Hematopoietic multipotent progenitor cell treated with erythropoietin and hydrocortisone succinate and interleukin-3 and kit ligand, for 17 days (in vitro differentiated cells): ENCODE results near the gene OR10A5.
A peak's percentile ranks its signal among the peaks of the same experiment; 100 is the strongest.
"Not testable (repeated sequence)": the region's sequence is repeated elsewhere in the genome, so short reads cannot be mapped to it uniquely, and the experiment has no call there.

ENCODE experiments used
- DNase-seq: peaks from one replicate; pipeline ENCODE4 v3.0.0-alpha.2; 2015; ENCODE audit warnings: low spot score

OR10A5 gene, protein sequence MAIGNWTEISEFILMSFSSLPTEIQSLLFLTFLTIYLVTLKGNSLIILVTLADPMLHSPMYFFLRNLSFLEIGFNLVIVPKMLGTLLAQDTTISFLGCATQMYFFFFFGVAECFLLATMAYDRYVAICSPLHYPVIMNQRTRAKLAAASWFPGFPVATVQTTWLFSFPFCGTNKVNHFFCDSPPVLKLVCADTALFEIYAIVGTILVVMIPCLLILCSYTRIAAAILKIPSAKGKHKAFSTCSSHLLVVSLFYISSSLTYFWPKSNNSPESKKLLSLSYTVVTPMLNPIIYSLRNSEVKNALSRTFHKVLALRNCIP

DNA sequence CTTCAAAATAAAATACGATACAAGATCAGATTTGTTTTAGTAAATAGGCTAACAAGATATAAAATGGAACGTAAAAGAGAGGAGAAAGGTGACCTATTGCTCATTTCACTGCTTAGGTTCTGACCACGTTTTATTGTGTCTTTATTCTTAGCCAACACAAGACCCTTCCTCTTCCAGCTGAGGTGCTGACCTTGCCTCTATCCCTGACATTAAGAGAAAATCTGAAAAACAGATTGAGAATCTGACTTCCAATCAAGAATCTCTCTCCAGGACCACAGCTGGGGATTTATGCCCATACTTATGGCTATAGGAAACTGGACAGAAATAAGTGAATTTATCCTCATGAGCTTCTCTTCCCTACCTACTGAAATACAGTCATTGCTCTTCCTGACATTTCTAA, at the start of gene OR10A5:
OR10A5 (plus strand) TSS at position 301 of the 400 bp plus-strand sequence; CDS start at position 301, 0 bp downstream.
- no peak for DNase-seq

DNA sequence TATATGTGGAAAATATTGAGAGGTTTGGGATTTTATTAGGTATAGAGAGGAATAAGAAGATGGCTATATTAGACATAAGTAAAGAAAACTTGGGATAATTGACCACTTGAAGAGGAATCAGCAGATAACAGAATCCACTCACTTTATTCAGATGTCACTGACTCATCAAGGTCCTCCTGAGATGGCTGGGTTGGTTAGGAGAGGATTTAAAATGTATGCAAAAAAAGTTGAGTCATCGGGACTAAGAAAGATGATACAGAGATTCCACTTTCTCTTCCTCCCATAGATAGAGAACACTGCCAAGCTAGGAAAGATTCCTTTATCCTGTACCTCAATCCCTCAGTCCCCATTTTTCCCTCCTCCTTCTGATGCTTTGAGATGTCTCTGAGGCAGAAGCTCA, 46.1 kb upstream of the OR10A5 start, which contains the start of gene OR6A2:
OR6A2 (minus strand) TSS at position 288 of the 400 bp plus-strand sequence. CDS start 3,981 bp downstream, outside the sequence.
- no peak for DNase-seq

DNA sequence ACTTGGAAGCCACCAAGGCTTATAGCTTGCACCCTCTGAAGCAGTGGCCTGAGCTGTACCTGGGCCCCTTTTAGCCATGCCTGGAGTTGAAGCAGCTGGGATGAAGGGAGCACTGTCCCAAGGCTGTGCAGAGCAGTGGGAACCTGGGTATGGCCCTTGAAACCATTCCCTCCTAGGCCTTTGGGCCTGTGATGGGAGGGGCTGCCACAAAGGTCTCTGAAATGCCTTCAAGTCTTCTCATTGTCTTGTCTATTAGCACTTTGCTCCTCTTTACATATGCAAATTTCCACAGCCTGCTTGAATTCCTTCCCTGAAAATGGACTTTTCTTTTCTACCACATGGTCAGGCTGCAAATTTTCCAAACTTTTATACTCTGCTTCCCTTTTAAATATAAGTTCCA, 44.4 kb upstream of the OR10A5 start:
- DNase-seq: not testable (repeated sequence)

DNA sequence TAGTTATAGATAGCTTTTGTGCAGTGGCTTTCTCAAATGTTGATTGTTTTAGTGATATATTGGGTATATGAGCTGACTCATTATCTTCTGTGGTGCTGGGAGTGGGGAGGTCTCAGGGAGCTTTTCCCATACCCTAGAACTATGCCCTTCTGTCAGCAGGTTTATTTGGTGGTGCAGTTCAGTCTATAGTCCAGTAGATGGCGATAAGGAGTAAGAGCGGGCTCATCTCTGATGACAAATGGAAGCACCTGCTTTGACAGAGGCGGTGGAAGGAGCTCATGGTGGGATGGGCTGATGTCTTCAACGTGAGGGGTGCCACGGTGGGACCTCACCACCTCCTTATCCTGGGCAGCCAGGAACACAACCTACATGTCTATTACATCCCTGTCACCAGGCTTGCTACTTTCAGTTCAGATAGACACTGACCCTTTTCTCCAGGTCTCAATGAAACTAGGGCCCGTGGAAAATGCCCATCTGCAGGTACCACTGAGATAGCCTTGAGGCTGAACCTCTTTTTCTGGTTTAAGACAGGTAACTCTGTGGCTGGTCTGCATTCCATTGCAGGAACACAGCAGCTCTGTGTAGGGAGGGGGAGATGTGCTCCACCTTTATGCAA, 33.0 kb upstream of the OR10A5 start:
- peak; percentile 41 for DNase-seq

DNA sequence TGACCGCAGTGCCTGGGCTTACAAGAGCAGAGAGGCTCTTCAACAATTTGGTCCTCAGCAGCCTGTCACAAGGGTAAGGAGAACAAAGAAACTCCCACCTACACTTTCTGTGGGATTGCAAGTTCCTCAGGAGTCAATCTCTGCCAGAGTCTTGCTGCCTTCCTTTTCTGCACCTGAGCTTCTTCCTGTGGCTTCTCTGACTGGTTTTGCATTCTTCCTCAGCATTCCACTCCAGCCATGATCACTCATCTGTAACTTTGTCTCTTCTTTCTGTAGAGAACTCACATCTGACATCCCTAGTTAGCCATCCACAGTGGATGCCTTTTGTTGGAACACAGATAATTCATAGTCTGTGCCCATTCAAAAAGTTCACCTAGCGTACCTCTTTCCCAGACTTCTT, 31.8 kb upstream of the OR10A5 start:
- no peak for DNase-seq

DNA sequence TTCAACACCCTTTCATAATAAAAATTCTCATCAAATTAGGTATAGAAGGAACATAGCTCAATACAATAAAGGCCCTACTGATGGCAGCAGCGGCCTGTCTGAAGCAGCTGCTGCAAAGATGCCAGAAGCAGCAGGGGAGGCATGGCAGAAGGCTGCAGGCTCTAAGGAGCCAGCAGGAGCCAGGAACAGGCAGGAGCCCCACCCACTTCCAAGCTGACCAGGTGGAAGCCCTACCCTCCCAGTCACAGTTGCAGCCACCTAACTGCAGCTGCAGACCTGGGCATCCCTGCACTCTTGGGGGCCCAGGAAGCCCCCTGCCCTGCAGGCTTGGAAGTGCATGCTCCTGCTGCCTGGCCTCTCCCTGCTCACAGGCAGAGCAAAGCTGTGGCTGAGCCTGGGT, 27.8 kb upstream of the OR10A5 start:
- DNase-seq: no peak

DNA sequence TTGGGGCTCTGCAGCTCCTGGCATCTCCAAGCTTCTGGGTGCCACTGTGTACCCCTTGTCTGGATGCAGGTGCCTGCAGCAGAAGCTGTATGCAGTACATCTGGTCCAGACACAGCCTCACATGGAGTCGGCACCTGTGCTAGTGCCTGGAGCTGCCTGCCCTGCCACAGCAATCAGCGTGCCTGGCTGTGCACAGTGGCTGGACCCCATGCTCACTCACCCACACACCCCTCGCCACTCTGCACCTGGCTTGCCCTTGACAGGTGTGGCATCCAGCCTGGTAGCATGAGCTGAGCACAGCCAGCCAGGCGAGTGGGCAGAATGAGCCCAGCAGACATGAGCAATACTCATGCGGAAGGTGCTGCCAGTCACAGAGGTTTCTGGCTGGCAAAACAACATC, 26.5 kb upstream of the OR10A5 start:
- no peak for DNase-seq

DNA sequence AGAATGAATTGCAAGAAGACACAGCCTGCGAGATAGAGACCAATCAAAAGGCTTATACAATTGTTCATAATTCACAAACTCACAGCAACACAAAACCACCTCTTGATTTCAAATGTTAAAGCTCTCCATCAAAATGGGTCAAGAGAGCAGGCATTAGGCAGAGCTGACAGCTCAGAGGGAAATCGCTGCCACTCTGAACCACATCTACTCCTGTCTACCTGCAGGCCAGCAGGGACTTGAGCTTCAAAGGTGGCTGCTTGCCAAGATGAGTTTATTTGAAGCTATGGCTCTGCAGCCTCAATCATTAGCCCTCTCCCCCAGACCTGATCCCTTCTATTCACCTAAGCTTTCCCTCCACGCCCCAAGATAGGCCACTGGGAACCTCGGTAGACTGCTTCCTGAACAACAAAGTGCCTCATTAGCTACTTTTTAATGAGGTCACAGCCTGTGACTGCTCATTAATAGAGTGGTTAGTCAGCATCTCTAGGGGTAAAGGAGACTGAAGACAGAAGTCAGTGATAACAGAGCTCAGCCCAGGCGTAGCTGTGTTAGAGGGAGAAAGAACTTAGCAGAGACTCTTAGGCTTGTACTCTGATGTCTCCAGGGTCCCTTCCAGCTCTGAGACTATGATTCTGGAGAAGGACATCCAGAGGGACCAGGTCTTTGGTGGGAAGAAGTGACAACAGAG, 21.2 kb upstream of the OR10A5 start:
- DNase-seq: no peak

DNA sequence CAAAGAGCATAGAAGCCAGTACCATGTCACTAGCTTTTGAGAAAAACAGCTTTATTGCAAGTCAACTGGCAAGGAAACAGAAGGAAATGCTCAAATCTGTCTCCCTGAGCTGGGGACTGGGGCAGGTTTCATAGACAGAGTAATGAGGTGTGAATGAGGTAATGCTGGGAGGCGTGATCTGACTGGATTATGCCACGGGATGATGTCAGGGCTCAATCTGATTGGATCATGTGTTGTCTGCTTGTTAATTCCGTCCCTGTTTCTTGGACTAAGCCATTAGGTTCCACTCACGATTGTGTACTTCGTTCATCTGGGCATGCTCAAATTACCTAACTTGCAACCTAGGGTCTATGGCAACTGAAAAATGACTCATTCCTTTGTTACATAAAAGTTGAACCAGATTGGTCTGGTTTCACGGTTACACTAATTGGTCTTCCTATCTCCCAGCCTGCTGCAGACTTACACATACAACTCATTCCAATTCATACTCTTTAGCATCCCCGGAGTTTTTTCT, 20.2 kb upstream of the OR10A5 start:
- DNase-seq: no peak

DNA sequence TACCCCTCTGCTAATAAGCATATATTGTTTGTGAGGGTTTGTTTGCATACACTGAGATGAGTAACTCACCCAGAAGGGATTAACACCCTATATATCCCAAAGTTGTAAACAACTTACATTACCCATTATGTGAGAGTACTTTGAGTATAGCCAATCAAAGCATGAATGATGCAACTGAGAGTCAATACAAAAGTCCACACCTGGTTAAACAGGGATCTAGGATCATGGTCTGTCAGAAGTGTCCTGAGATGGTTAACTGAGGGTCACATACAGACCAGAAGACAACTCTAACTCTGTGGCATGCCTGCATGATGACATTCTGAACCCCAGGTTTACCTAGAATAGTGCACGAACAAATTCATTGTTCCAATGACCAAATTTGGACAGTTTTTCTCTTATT, 17.4 kb upstream of the OR10A5 start:
- no peak for DNase-seq

DNA sequence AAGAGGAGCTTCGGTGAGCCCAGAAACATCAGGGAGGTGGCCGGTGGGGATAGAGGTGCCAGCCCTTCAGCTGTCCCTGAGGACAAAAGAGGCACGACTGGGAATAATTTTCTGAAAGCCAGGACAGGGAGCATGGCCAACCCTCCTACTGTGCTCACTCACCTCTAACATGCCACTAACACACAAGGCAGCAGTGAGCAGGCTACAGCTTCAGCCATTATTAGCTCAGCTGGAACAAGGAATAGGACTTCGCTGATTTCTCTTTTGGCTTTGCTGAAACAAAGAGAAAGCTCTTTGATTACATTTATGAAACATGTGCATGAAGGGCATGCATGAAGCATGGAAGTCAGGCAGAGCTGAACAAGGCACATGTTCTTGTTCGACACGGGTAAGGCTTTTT, 12.1 kb upstream of the OR10A5 start:
- DNase-seq: no peak

DNA sequence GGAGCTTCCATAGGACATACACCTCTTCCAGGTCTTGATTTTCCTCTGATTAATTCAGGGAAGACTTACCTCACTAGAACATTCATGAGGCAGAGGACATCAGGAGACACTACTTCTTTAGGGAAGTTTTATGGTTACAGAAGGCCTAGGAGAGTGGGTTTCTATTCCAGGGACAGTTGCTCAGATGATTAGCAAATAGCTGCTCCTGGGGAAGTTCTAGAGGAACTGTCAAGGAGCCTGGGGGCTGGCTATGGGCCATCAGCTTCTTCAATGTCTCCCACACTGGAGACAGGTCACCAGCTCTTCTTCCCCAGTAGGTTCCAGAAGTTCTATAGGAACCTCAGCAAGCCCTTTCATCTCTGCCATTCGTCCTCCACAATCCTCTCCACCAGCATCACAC, 11.5 kb upstream of the OR10A5 start:
- no peak for DNase-seq

DNA sequence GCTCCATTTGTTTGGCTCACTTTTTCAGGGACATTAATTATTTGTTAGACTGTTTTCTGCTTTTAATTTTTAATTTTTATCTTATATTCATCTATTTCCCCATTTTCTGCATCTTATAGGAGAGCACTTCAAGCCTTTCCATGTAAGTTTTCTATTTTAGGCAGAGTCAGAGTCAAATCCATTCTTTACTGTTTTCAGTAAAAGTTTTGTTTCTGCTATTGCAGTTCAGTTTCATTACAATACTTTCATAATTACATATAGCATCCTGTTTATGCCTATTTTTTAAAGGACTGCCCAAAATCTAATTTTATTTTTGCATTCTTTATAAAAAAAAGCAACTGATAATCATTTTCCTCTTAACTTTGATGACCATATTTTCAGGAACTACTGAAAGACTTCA, 3.8 kb upstream of the OR10A5 start:
- DNase-seq: no peak

DNA sequence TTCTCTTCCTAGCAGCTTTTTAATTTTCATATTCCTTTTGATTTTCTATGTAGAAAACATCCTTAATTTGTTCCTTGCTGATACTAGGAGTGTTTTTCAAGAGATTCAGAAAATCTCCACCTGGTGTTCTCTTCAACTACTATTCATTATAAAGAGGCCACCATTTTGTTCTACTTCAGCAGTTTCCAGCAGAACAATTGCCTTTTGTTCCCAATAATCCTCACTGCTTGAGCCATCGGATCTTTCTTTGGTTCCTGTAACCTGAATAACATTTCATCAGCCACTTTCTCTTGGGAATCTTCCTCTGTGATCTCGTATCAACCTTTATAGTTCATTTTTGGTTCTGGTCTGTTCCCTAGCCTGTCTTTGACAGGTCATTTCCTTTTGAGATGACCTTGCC, 1.8 kb upstream of the OR10A5 start:
- DNase-seq: no peak

DNA sequence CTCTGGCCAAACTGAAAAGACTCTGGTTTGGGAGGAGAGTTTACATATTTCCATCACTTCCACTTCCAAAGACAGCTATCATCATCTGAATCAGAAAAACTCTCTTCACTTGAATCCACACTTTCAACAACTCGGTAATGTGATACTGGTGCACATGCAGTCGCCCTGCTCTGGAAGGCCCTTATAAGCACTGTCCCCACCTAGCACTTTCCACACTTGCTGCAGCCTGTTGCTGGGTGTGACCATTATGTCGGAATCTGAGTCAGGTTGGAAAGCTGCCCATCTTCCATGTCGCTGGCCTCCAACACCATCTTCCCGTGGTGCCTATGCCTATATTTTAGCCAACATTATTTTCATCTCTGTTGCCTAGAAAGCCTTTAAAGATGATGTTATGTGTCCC, 1.1 kb upstream of the OR10A5 start:
- DNase-seq: no peak

DNA sequence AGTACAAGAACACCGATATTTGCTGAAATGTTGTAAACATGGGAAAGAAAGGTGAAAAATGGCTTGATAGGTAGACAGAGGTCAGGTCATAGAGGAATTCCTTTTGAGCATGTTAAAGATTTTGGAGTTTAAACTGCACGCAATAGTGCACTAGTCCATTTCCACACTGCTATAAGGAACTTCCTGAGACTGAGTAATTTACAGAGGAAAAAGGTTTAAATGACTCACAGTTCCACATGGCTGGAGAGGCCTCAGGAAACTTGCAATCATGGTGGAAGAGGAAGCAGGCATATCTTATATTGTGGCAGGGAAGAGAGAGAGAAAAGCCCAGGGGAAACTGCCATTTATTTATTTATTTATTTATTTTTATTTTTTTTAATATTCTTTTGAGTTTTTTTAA, 5.0 kb downstream of the OR10A5 start:
- no peak for DNase-seq

DNA sequence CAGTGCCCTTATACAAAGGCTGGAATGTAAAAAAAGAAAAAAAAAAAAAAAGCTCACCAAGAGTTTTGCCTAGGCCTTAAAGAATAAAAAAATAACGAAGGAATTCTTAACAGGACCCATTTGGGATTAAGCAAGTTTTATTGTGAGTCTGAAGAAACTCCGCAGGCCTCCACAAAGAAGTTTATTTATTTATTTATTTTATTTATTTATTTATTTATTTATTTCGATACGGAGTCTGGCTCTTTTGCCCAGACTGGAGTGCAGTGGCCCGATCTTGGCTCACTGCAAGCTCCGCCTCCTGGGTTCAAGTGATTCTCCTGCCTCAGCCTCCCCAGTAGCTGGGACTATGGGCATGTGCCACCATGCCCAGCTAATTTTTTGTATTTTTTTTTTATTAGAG, 9.3 kb downstream of the OR10A5 start:
- DNase-seq: not testable (repeated sequence)

DNA sequence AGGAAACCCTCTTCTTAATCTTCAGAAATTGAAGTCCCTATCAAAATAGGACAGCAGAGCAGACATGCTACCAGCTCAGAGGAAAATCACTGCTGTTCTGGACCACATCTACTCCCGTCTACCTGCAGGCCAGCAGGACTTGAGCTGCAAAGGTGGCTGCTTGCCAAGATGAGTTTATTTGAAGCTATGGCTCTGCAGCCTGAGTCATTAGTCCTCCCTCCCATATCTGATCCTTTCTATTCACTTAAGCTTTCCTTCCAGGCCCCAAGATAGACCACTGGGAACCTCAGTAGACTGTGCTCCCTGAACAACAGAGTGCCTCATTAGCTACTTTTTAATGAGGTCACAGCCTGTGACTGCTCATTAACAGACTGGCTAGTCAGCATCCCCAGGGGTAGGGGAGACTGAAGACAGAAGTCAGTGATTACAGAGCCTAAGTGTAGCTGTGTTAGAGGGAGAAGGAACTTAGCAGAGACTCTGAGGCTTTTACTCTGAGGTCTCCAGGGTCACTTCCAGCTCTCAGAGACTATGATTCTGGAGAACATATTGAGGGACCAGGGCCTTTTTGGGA, 10.6 kb downstream of the OR10A5 start:
- no peak for DNase-seq

DNA sequence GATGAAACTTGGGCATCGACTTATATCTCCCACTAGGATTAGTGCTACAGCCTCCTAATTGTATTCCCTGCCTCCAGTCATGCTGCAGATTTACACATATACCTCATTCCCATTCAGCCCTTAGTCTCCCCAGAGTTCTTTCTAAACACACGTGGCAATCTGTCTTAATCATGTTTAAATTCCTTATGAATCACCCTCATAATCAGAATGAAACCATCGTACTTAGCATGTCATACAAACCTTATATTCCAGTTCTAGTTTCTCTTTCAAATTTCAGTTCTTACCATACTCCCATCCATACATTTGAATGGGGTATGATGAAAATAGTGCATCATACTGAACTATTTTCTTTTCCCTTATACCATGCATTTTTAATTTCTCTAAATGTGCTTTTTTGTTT, 11.4 kb downstream of the OR10A5 start:
- no peak for DNase-seq

DNA sequence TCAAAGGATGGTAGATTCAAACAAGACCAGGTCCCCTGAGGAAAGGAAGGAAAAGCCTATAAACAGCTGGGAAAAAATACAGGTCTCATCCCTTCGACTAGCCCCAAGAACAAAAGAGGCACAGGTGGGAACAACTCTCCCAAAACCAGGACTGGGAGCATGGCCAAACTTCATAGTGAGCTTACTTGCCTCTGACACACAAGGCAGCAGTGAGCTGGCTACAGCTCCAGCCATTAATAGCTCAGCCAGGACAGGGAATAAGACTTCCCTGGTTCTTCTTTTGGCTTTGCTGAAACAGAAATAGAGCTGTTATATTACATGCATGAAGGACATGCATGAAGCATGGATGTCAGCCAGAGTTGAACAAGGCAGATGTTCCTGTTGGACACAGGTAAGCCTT, 17.5 kb downstream of the OR10A5 start, which contains the start of gene OR10A2:
OR10A2 (plus strand) TSS at position 97 of the 400 bp plus-strand sequence. CDS start 6,698 bp downstream, outside the sequence.
- no peak for DNase-seq

DNA sequence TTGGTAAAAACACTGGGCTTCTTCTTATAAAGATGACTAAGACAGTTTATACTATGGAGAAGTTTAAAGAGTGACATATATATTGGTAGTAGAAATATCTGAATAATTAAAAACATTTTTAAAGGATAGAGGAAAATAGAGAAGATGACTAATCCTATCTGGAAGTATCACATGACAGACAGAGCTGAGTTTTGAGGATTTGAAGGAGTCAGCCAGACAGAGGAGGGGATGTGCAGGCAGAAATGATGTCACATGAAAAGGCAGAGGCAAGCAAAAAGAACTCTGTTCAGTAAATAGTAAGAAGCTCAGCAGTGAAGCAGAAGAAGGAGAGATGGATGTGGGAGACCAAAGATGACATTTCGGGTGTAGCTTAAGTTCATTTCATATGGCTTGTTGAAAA, 19.0 kb downstream of the OR10A5 start:
- DNase-seq: no peak

DNA sequence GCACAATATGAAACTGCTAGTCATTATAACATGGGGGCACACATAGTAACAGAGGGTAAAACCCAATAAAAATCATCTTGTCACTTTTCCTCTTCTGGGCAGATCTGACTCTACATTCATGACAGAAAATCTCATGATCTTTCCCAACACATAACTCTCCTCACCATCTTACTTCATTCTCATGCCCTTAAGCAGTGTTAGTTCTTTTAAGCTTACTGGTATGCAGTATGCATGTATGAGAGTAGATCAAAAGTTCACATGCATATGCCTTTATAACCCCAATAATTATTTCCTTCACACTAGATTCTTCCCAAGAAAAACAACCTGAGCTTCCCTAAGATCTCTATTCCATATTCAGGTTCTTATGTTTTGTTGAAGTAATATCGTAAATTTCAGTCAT, 25.8 kb downstream of the OR10A5 start:
- no peak for DNase-seq

DNA sequence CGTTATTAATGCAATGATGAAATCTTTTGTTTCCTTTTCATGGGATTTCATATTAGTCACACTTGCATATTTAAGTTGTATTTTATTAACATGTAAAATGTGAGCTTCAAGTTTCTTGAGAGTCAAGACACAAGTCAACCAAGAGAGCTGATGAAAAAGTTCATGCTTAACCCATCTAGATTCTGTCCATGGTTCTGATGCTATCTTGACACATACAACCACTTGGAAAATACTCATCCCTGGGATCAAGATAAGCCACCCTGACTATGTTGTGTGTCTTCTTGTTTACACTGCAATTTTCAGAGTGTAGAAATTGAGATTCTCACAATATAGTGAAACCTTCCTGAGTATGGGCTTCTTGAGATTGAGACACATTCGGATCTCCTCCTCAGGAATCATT, 30.3 kb downstream of the OR10A5 start:
- DNase-seq: no peak
